GM18511 (cell line): ENCODE data around the gene AARS2.

Experiments
- ATAC-seq: cut with Tn5 transposase; IDR thresholded peaks from one replicate; pipeline ENCODE4 v1.9.1; 2021; ENCODE audit warnings: mild to moderate bottlenecking, moderate library complexity; ENCODE audit not compliant: unreplicated experiment

AARS2 gene

DNA sequence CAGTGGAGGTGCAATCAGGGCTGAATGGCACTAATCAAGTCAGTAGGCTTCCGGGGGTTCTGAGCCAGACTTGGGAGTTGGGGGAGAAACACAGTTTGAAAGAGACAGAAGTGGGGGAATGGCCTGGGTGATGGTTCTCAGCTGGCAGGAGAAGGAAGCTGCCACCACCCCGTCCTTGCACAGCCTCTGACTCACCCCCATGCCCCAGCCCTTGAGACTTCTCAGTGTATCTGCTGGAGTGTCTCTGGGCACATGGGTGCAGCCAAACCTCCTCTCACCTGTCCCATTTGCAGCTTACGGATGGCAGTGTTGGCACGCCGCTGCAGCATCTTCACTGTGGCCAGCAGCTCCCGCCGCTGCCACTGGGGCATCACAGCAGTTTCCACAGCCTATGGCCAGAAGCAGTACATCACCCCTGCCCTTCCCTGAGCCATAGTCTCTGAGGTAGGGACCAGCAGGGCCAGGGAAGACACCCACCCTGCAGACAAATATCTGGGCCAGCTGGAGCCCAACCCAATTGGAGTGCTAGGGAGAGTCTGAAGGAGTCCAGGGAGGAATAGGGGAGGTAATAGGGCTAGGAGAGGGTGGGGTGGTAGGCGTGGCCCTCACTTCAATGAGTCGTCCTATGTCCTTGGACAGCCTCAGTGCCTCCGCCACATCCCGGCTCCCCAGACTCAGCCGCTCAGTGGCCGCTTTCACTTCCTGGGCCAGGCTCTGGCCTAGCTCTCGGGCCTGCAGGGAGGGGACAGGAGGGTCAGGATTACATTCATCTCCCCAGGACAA, 11.2 kb downstream of the AARS2 start:
- ATAC-seq = no peak

DNA sequence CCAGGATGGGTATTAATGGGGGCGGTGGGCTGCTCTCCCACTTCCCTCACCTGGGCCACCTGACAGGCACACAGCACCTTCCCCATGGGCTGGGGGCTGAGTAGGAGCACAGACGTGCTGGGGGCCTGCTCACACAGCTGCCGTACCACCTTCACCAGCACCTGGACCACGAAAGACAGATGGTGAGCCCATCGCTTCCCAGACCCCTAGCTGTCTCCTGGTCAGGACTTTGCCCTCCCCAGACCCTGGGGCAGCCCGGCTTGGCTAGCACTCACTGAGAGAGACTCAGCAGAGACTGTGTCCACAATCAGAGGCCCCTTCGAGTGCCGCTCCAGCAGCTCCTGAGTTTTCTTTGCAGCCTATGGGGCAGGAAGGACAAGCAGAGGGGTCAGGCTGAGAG, 12.0 kb downstream of the AARS2 start:
- no peak for ATAC-seq

DNA sequence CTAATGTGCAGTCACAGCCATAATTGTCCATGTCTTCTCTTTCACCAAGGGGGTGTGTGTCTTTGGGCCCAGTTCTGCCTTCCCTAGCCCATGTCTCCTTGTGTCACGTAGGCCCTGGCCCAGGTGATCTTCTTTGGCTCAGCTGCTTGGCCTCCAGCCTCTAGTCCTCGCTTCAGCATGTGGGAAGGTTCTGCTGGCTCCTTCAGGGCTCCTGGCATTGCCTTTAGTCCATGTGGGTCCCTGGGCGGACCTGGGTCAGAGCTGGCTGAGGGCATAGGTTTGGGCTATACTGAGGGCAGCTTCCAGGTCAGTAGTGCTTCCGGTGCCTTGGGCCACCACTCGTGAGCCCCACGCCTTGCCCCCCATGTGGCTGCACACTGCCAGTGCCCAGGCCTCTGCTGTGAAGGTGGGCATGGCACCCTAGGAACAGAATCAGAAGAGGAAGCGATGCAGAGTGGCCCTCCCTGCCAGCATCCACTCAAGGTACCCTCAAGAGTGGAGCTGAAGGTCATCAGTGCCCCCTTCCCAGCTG, 12.8 kb downstream of the AARS2 start:
- no peak for ATAC-seq

DNA sequence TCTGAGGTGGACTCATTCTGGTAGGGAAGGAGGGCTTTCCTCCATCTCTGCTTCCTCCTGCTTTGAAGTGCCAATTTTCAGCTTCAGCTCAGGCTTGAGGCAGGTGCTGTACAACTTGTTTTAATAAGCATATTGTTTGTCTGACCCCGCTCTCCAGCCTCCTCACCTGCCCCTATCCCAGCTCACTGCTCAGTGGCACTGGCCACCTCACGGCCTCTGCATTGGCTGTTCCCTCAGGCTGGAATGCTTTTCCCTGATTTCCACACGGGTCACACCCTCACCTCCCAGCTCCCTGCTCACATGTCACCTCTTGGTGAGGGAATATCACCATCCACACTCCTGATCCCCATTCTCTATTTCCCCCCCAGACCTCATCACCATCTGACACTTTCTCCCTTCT, 14.3 kb downstream of the AARS2 start:
- ATAC-seq = no peak

DNA sequence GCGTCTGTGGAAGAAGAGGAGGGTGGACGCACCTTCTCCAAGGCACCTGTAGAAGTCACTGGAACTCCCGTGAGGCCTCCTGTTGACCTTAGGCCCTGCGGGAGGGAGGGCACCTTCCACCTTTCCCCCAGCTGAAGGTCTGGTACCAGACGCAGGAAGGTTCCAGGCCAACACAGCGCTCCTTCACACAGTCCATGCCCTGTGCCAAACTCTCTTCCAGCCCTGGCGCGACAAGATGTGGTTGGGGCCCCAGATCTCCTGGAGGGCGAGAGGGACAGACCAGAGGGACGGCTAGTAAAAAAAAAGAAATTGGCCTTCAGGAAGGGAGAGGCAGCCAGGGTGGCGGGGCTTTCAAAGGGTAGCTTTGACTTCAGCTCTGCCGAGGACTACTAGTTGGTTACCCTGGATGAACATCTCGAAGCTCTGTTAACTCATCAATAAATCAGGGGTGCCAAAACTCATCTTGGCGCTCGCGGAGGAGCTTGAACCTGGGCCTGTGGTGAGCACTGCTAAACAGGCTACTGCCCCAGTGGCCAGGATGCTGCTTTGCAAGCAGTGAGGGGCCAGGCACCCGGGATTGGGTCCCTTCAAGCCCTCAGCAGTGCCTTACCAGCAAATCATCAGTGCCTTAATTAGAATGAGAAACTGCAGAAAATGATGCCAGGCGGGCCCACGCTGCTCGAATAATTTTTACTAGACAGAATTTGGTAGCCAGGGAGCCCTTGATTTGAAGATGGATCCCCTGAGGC, 14.9 kb downstream of the AARS2 start:
- ATAC-seq = no peak

DNA sequence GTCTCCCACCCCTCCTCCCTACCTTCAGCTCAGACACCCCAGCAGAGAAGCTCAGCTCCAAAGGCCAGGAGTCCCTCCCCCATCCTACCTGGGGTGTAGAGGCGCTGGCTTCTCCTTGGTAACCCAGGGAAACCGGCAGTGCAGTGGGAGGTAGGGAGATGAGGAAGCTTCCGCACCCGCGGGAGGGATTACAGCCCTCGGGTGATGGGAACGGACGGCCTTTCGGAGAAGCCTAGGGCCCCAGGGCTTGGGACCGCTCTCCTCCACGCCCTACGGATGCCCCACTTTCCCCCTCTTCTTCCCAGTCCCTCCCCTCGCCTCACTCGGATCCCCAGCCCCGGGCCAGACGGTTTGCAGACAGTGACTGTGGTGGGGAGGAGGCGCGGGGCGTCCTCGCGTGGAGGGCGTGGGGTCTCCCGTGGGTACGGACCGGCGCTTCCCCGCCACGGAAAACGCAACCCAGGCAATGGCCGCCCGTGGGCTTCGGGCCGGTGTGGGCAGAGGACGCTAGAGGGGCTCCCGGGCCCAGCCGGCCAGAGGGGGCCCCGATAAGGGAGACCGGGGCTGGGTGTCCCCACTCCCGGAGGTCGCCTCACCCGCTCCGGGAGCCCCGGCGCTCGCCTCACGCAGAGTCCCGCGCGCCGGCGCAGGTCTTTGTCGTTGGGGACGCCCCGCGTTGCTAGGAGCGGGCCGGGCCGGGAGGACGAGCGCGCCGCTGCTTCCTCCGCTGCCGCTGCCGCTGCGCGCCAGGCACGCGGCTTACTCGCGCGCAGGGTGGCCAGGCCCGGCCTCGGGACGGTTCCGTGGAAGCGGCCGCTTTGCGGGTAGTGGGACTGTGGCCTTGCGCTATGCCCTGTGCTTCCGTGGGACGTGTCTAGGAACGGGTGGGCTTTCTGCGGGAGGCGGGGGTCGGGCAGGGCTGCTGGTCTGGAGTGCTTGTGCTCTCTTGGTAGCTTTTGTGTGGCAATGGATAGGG, 15.8 kb downstream of the AARS2 start:
- ATAC-seq = no peak

DNA sequence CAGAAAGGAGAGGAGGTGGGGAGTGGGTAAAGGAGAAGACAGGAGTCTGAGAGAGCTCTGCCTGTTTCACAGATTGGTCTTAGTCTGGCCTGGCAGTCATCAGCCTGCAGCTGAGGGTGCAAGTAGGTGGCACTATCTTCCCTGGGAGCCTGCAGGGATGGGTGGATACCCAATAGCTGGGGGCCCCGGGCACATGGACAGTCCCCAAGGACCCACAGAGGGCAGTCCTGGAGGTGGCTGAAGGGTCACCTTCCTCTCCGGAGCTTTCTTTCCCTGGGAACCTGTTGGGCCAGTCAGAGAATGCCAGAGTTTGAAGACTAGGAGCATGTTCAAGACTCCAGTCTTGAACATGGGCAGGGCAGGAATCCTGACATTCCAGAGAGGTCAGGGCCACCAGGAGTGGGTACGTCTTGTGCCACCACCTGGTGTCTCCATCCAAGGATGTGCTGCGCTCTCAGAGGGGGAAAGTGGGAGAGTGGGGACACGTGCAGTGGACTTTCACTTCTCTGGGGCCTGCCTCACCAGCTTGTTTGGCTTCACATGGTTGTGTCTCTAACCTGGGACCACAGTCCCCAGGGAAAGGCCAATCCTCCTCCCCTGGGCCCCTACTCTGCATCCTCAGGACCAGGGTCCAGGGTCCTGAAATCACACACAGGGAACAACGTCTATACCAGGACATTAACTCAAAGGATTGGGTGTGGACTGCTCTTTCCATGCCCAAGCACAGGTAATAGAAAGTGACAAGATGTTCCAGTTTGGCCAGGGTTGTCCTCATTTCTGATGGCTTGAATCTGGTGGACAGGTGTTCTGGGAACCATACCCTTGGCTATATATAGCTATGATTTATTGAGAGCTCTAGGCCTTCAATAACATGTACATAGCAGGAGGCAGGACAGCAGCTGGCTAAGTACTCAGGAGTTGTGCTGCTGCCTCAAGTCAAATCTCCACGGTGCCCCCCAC, 18.0 kb downstream of the AARS2 start:
- ATAC-seq = no peak

DNA sequence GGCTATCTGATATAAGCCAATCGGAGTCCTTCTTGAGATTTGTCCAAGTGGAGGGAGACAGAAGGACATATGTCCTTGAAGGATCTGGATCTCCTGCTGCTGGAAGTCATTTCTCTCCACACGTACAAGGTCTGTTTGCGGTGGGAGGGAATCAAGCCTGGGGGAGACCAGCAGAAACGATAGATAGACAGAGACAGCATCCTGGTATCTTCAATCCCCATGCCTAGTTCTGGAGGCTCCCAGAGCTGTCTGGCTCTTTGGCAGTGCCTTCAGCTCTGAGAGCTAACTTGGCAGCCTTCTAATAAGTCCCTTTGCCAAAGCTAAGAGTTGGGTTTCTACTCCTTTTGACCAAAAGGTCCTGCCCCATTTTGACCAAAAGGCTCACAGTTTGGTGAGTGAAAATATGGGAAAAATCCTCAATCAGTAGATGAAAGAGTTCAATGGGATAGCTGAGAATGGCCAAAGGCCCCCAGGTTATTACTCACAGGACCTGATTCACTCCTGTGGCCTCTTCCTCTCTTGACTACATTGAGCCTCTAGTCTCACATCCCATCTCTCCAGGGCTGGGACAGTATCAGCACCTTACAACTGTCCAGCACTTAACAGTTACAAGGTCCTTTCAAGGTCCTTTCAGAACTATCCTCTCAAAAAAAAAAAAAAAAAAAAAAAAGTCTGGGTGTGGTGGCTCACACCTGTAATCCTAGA, 20.3 kb downstream of the AARS2 start:
- ATAC-seq = no peak

DNA sequence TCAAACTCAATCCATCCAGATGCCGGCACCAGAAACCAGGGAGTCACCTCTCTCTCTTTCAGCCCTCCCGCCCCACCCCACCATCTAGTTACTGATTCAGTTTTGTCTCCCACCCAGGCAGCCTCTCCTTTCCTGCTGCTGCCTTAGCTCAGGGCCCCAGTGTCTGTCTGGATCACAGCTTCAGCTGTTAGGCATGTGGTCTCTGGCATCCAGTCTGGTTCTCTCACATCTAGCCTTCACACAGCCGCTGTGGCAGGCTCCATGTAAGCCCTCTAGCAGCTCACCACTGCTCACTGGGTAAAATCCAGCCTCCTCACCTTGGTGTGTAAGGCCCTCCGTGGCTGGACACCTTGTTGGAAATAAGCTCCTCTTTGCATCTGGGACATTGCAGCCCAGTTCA, 21.3 kb downstream of the AARS2 start:
- ATAC-seq = no peak

DNA sequence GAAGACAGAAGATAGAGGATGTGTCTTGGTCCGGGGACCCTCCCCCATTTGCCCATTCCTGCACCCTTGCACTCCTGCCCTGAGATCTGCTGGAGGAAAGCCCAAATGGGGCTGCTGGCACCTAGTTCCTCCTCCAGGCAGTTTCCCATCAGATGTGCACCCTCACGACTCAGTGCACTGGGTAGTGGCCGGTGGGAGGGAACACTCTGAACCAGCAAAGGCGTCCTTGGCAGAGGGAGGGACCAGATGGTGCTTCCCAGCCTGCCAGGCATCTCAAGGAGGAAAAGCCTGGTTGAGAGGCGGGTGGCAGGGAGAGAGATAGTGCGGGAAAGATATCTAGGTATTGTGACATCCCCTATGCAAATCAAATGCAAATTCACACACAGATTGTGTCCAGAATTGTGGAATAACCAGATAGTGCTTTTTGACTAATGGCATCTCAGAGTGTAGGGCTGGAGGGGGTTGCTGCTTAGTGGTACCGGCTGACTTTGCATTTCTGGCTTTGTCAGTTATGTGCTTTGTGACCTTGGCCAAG, 23.4 kb downstream of the AARS2 start:
- no peak for ATAC-seq

DNA sequence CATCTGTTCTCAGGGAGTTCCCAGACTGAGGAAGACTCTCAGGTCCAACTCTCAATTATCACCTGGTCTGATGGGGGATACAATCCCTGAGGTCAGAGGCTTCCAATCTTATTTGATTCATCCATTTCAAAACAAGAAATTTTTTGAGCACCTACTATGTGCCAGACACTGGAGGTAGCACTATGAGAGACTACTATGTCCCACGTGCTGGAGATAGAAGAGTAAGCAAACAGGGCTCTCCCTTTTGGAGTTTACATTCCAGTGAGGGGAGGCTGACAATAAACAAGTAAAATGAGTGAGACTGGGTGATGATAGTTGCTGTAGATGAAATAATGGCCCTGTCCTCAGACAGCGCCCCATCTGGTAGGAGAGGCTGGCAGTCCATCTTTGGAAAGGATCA, 26.4 kb downstream of the AARS2 start:
- no peak for ATAC-seq

DNA sequence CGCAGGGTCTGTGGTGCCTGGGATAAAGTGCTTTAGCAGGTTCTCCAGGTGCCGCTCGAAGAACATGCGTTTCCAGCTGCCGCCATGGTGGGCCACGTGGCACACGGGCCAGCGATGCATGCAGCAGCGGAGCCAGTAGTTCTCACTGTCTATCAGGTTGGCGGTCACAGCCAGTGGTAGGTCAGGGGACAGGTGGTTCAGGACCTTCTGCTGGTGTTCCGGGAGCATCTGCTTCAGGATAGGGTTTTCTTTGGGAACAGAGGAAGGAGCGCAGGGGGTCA, 26.9 kb downstream of the AARS2 start:
- no peak for ATAC-seq

DNA sequence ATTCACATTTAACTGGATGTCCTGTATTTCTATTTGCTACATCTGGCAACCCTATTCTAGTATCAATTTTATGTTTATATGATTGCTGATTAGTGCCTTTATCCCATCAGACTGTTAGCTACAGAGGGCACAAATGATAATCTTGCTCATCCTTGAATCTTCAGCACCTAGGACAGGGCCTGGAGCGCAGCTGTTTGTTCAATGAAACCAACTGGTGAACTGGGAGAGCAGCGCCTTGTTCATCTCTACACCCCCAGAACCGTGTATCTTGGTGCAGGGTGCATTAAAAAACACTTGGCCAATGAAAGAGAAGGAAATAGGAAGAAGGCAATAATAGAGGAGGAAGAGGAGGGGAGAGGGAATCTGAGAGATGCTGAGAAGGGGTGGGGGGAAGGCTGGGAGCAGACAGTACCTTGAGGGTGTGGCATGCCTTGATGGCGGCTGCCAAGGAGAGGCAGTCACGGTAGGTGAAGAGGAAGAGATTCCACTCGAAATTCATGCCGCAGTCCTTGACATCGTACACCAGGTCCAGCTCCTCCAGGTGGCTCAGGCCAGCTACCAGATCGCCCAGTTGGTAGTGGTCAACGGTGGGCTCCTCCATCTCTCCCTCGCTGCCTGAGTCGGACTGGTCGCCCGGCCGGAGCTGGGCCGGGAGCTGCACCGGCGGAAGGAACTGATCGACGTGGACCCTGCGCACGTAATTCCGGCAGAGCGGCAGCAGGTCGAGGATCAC, 27.4 kb downstream of the AARS2 start:
- ATAC-seq = no peak

DNA sequence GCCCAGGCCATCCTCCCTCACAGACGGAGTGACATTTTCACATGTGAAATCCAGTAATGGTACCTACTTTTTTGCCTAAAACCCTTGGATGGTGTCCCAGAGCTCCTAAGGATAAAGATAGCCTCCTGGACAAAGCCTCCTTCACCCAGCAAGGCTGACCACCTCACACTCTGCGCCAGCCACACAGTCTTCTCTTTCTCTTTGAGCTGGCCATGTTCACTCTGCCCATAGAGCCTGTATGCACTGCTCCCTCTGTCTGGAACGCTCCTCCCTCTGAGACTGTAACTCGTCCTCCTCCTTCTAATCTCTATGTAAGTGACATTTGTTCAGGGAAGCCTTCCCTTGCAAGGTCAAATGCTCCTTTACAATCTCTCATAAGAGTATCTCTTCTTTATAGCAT, 28.3 kb downstream of the AARS2 start:
- no peak for ATAC-seq

DNA sequence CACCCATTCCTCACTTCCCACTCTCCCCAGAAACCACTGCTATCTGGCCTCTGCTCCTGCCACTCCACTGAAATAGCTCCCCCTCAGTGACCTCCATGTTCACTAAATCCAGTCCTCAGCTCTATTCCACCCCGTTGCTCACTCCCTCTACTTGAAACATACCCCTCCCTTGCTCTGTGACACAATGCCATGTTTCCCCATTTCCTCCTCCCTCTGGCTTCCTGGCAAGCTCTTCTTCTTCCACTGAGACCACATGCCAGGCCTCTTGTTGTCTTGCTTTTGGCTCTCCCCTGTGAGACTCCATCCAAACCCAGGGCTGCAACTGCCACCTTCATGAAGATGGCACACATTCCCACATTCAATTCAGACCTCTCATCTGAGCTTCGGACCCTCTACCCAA, 29.0 kb downstream of the AARS2 start:
- ATAC-seq = no peak

DNA sequence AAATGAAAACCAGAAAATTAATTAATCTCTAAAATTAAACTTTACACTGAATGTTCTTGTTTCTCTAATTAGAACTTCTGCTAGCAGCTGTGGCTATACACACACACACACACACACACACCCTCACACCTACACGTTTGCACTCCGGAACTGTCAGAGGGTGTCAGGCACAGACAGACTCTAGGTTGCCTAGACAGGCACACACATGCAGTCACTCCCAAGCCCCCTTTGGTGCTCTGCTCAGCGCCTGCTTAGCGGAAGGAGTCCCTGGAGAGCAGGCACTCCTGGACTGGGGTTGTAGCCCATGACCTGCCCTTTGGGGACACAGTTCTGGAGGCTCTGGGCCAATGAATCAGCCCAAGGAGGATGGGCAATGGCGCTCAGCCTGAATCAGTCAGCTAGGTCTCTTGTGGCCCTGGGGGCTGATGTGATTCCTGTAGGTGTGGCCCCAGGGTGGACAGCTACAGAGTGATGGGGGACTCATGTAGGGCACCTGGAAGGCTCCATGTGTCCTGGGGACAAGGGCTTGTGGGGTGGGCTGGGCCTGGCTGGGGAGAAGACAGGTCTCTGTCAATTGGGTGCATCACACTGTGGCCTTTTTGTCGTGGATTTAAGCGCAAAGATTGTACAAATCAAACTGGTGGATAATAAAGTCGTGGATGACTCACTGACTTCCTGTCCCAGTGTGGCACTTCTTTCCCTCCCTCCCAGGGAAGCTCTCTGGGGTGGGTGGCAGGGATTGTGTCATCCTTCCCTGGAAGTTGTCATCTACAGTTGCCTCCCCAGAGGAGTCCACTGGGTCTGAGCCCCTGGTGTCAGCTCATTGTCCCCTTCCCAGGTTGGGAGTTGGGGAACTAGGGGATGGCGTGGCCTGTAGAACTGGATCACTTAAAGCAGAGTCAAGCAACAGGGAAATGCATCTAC, 34.1 kb downstream of the AARS2 start:
- no peak for ATAC-seq

DNA sequence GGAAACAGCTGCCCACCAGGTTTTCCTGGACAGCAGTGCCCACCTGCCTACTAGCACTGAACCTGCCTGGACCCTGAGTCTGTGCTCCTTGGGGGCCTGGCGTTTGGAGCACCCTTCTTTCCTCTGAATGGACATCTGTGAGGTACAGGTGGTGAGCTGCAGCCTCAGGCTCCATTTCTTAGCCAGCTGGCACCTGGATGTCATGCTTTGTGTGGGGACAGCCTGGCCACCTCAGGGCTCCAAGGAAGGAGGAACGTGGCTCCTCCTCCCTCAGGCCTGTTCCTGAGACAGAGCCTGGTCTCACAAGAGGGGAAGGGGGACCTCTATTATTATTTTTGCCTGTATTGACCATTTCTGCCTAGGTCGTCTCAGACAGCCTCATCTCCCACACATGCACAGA, 34.8 kb downstream of the AARS2 start:
- no peak for ATAC-seq

DNA sequence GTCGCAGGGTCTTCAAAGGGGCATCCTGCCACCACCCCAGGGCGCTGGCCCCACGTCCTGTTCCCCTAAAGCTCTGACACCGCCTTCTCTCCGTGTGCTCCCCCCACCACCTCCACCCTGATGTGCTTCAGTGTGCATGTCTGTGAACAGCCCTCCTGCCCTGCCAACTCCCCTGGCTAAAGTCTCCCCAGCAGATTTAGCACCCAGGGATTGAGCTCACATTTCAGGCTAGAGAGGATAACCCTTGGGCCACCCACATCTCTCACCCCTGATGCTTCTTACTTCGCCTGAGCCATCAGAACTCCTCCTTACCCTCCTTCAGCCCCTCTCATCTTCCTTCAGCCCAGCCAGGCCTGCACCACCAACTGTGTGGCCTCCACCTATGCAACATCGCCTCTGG, 35.4 kb downstream of the AARS2 start:
- no peak for ATAC-seq
